ENCODE measurements around the gene MRGPRD. TPM values are rescaled to one million over a fixed set of nuclear protein-coding genes. Genes with fewer than 3 reads are reported as not detected.
A peak's percentile ranks its signal among the peaks of the same experiment; 100 is the strongest.

The MRGPRD gene
- total RNA-seq, 1 donor, result not detected

GRCh38 chr11:69011624-69012091 lies 30.9 kb upstream of the MRGPRD start:
- DNase-seq (ENCODE audit: low read depth), result no peak
- no peak for TF ChIP-seq CTCF (IDR thresholded peaks at IDR 0.05; ENCODE audit: insufficient read depth, low read length)
- peak overlapping the region; percentile 77 for H3K4me3 ChIP-seq (ENCODE audit: low read depth, low read length)

- peak overlapping the region; percentile 77 for H3K4me3 ChIP-seq (ENCODE audit: low read depth, low read length)
- DNase-seq (ENCODE audit: low read depth), result peak; percentile 77
- no peak for TF ChIP-seq CTCF (IDR thresholded peaks at IDR 0.05; ENCODE audit: insufficient read depth, low read length)
Measured at GRCh38 chr11:69010964-69011623, 30.3 kb upstream of the MRGPRD start.

- no peak for DNase-seq (ENCODE audit: low read depth)
- H3K4me3 ChIP-seq (ENCODE audit: low read depth, low read length), result peak overlapping the region; percentile 64
- no peak for TF ChIP-seq CTCF (IDR thresholded peaks at IDR 0.05; ENCODE audit: insufficient read depth, low read length)
Measured at GRCh38 chr11:69010361-69010891, 29.6 kb upstream of the MRGPRD start.

GRCh38 chr11:69009441-69010211 lies 28.8 kb upstream of the MRGPRD start:
- H3K4me3 ChIP-seq (ENCODE audit: low read depth, low read length), result no peak overlapping the region
- TF ChIP-seq CTCF (IDR thresholded peaks at IDR 0.05; ENCODE audit: insufficient read depth, low read length), result no peak
- no peak for DNase-seq (ENCODE audit: low read depth)

- DNase-seq (ENCODE audit: low read depth), result peak; percentile 97
- TF ChIP-seq CTCF (IDR thresholded peaks at IDR 0.05; ENCODE audit: insufficient read depth, low read length), result peak; percentile 13
- no peak overlapping the region for H3K4me3 ChIP-seq (ENCODE audit: low read depth, low read length)
Measured at GRCh38 chr11:69008737-69009440, 28.1 kb upstream of the MRGPRD start.

GRCh38 chr11:69007975-69008381 lies 27.2 kb upstream of the MRGPRD start:
- DNase-seq (ENCODE audit: low read depth), result peak; percentile 46
- no peak for TF ChIP-seq CTCF (IDR thresholded peaks at IDR 0.05; ENCODE audit: insufficient read depth, low read length)
- no peak overlapping the region for H3K4me3 ChIP-seq (ENCODE audit: low read depth, low read length)

Data from fibroblast of the aortic adventitia (primary cell).